Ascending aorta (tissue), 2 donors: ENCODE data around the gene TTC22. TPM values are rescaled to one million over a fixed set of nuclear protein-coding genes. Genes with fewer than 3 reads are reported as not detected.

Experiments
- DNase-seq, 2 donors: peaks; one replicate each; pipeline ENCODE4 v3.0.0-alpha.2; 2019; ENCODE audit warnings: low spot score in 2 of 2
- H3K27ac ChIP-seq, 2 donors: fragments of 200-600 bp; sonication (generic); one replicate each; pipeline ENCODE4 v1.5.1; 2016 to 2017; ENCODE audit warnings: mild to moderate bottlenecking in 1 of 2
- H3K27me3 ChIP-seq: fragments of 200-600 bp; sonication (generic); one replicate; pipeline ENCODE4 v1.5.1; 2017
- H3K36me3 ChIP-seq, 2 donors: fragments of 200-600 bp; sonication (generic); one replicate each; pipeline ENCODE4 v1.5.1; 2016
- H3K4me1 ChIP-seq, 2 donors: fragments of 200-600 bp; sonication (generic); one replicate each; pipeline ENCODE4 v1.5.1; 2016 to 2017; ENCODE audit warnings: mild to moderate bottlenecking in 1 of 2
- H3K4me3 ChIP-seq, 2 donors: fragments of 200-600 bp; sonication (generic); one replicate each; pipeline ENCODE4 v1.5.1; 2016 to 2017; ENCODE audit warnings: mild to moderate bottlenecking in 1 of 2
- H3K9me3 ChIP-seq, 2 donors: fragments of 200-600 bp; sonication (generic); one replicate each; pipeline ENCODE4 v1.5.1; 2016
- CTCF ChIP-seq, 3 experiments: fragments of 200-600 bp in 2 of 3; fragments of 450-650 bp in 1 of 3; sonication (generic) in 2 of 3; IDR thresholded peaks; one replicate each; pipeline ENCODE4 v1.5.1; 2016 to 2019; ENCODE audit warnings: antibody characterized with exemption in 3 of 3, mild to moderate bottlenecking in 1 of 3, moderate library complexity in 1 of 3
- intact Hi-C: fragments of 100-400 bp; cut with DNase I; formaldehyde crosslinking; loops from one replicate; pipeline ENCODE4 v1.15.1; 2023
- total RNA-seq: library from RNA; depleted of rRNA; stranded (reverse); fragments of >200 nt; gene quantifications from one replicate; pipeline ENCODE4 v1.1.0, GENCODE V29; 2016

TTC22 gene
- total RNA-seq, 1 donor from 2014 or later = not detected

GRCh38 chr1:54792686-54793282, 8.3 kb downstream of the TTC22 start:
- Histone ChIP-seq H3K4me3 (no peak overlapping the region), H3K27me3 (no peaks in the 10 kb centered on the region), H3K4me1 (no peaks in the 10 kb centered on the region), H3K9me3 (peaks cover 0 to 4% of the 10 kb centered on the region in 2 donors), H3K36me3 (no peaks in the 10 kb centered on the region), H3K27ac (no peak overlapping the region)
- no peak for TF ChIP-seq CTCF (IDR thresholded peaks at IDR 0.05)
- intact Hi-C loops = no loop called here
- no peak for DNase-seq

GRCh38 chr1:54791880-54792522, 9.1 kb downstream of the TTC22 start:
- Histone ChIP-seq H3K9me3 (peaks cover 0 to 4% of the 10 kb centered on the region in 2 donors), H3K4me3 (no peak overlapping the region), H3K27me3 (no peaks in the 10 kb centered on the region), H3K4me1 (no peaks in the 10 kb centered on the region), H3K36me3 (no peaks in the 10 kb centered on the region), H3K27ac (no peak overlapping the region)
- no peak for TF ChIP-seq CTCF (IDR thresholded peaks at IDR 0.05)
- no peak for DNase-seq
- intact Hi-C loops = no loop called here

GRCh38 chr1:54788459-54788858, 12.7 kb downstream of the TTC22 start:
- Histone ChIP-seq H3K36me3 (no peaks in the 10 kb centered on the region), H3K9me3 (peaks cover 0 to 4% of the 10 kb centered on the region in 2 donors), H3K4me3 (no peak overlapping the region), H3K27ac (no peak overlapping the region), H3K4me1 (no peaks in the 10 kb centered on the region), H3K27me3 (no peaks in the 10 kb centered on the region)
- no peak for DNase-seq
- no peak for TF ChIP-seq CTCF (IDR thresholded peaks at IDR 0.05)
- intact Hi-C loops = no loop called here

- no peak for DNase-seq
- no peak for TF ChIP-seq CTCF (IDR thresholded peaks at IDR 0.05)
- intact Hi-C loops = no loop called here
- H3K4me1 ChIP-seq = no peaks in the 10 kb centered on the region
- H3K27me3 ChIP-seq = no peaks in the 10 kb centered on the region
- H3K9me3 ChIP-seq = peaks cover 0 to 4% of the 10 kb centered on the region in 2 donors
- H3K36me3 ChIP-seq = no peaks in the 10 kb centered on the region
- no peak overlapping the region for H3K27ac ChIP-seq
- H3K4me3 ChIP-seq = no peak overlapping the region
These were observed 13.5 kb downstream of the TTC22 start for GRCh38 chr1:54787604-54788003.

GRCh38 chr1:54786778-54787177, 14.3 kb downstream of the TTC22 start:
- Histone ChIP-seq H3K27me3 (no peaks in the 10 kb centered on the region), H3K4me1 (no peaks in the 10 kb centered on the region), H3K4me3 (no peak overlapping the region), H3K36me3 (no peaks in the 10 kb centered on the region), H3K9me3 (peaks cover 0 to under 1% of the 10 kb centered on the region in 2 donors), H3K27ac (no peak overlapping the region)
- no peak for TF ChIP-seq CTCF (IDR thresholded peaks at IDR 0.05)
- intact Hi-C loops = no loop called here
- DNase-seq = no peak
